C4-2B (cell line): ENCODE data around the gene PAQR4.
"Not testable (repeated sequence)": the region's sequence is repeated elsewhere in the genome, so short reads cannot be mapped to it uniquely, and the experiment has no call there.

Experiments used
- H3K27ac ChIP-seq: fragments of 450-650 bp; 2 replicates; pipeline ENCODE4 v1.5.1; 2017
- CTCF ChIP-seq: fragments of 450-650 bp; conservative IDR thresholded peaks from 2 replicates; pipeline ENCODE4 v1.5.1; 2017; ENCODE audit warnings: mild to moderate bottlenecking
- ZFX ChIP-seq: fragments of 450-650 bp; IDR thresholded peaks from 2 replicates; pipeline ENCODE4 v1.6.1; 2017

PAQR4 gene

GRCh38 chr16:2927010-2927646 lies 42.0 kb upstream of the PAQR4 start:
- no peak overlapping the region for H3K27ac ChIP-seq
- TF ChIP-seq ZFX (no peak), CTCF (peak; percentile 98)

- not testable (repeated sequence) for H3K27ac ChIP-seq
Measured at GRCh38 chr16:2928151-2928550, 41.0 kb upstream of the PAQR4 start.

- TF ChIP-seq CTCF = no peak
- TF ChIP-seq ZFX = no peak
- no peak overlapping the region for H3K27ac ChIP-seq
Measured at GRCh38 chr16:2928796-2929195, 40.4 kb upstream of the PAQR4 start.

- TF ChIP-seq ZFX (no peak), CTCF (no peak)
- H3K27ac ChIP-seq = no peak overlapping the region
Measured at GRCh38 chr16:2929693-2930092, 39.5 kb upstream of the PAQR4 start.

- TF ChIP-seq ZFX (no peak), CTCF (no peak)
Measured at GRCh38 chr16:2930236-2930635, 38.9 kb upstream of the PAQR4 start.

GRCh38 chr16:2931231-2931914 lies 37.8 kb upstream of the PAQR4 start:
- H3K27ac ChIP-seq = not testable (repeated sequence)

More at GRCh38 chr16:2930236-2930635, 38.9 kb upstream of the PAQR4 start:
- H3K27ac ChIP-seq = no peak overlapping the region

GRCh38 chr16:2933136-2933535 lies 36.0 kb upstream of the PAQR4 start:
- H3K27ac ChIP-seq = no peak overlapping the region
- TF ChIP-seq ZFX (no peak), CTCF (no peak)

- TF ChIP-seq ZFX (no peak), CTCF (no peak)
- H3K27ac ChIP-seq = no peak overlapping the region
Measured at GRCh38 chr16:2933701-2934100, 35.4 kb upstream of the PAQR4 start.
